ENCODE data around the gene TMEM200A. TPM values are rescaled to one million over a fixed set of nuclear protein-coding genes. Genes with fewer than 3 reads are reported as not detected.

The TMEM200A gene
- total RNA-seq, 1 experiment from 2014 or later: 22.9 TPM

- intact Hi-C loops (cut with micrococcal nuclease): no loop called here
- Histone ChIP-seq H3K9me3 (ENCODE audit: control insufficient read depth in 1 of 2, insufficient read depth in 1 of 2, low read depth in 1 of 2, low read length in 2 of 2) (no peaks in the 10 kb centered on the region), H3K4me3 (replicated peaks in 1 of 2; ENCODE audit: low read depth in 1 of 2, low read length in 2 of 2) (no peak overlapping the region), H2AFZ (ENCODE audit: low read depth, low read length, poor library complexity, severe bottlenecking) (no peak overlapping the region), H3K9ac (ENCODE audit: low read length) (no peak overlapping the region), H4K20me1 (ENCODE audit: insufficient read depth) (no peaks in the 10 kb centered on the region), H3K4me2 (ENCODE audit: low read length) (no peak overlapping the region), H3K27me3 (ENCODE audit: insufficient read depth, low read length) (no peaks in the 10 kb centered on the region), H3K9me2 (ENCODE audit: insufficient read depth) (no peaks in the 10 kb centered on the region), H3K27ac (ENCODE audit: low read depth, low read length) (no peak overlapping the region), H3K4me1 (ENCODE audit: control insufficient read depth in 1 of 2, insufficient read depth in 2 of 2, low read length in 2 of 2) (0 out of 4 replicates have a peak, but pooled peaks cover 0 to 3% of the 10 kb centered on the region in 2 experiments), H3K36me3 (ENCODE audit: control insufficient read depth in 1 of 2, insufficient read depth in 2 of 2, low read length in 2 of 2) (no peaks in the 10 kb centered on the region), H3K79me2 (ENCODE audit: insufficient read depth, low read length) (peaks cover 41% of the 10 kb centered on the region)
- DNase-seq (ENCODE audit: low read depth, low spot score): no peak
- BruUV-seq (replicated peaks): no TSS peak
- ATAC-seq: no peak
- RAD21 ChIA-PET (ENCODE audit: low non-redundant PET in 1 of 2, low total read pairs in 2 of 2, uncharacterized antibody in 2 of 2, unreplicated experiment in 2 of 2): no interaction called here
- POLR2A ChIA-PET: no interaction called here
- CTCF ChIA-PET: no interaction called here
- TF ChIP-seq ATF3 (IDR thresholded peaks at IDR 0.05) (no peak), ZFX (IDR thresholded peaks at IDR 0.05) (no peak), ZBTB33 (IDR thresholded peaks at IDR 0.05; ENCODE audit: extremely low read depth, insufficient replicate concordance, low read length) (no peak), EZH2 (IDR thresholded peaks at IDR 0.05) (no peak), REST (IDR thresholded peaks at IDR 0.05; ENCODE audit: low read depth) (no peak), POLR2AphosphoS5 (IDR thresholded peaks at IDR 0.05; ENCODE audit: low read depth, low read length) (no peak), MAX (IDR thresholded peaks at IDR 0.05) (no peak), SIN3A (IDR thresholded peaks at IDR 0.05; ENCODE audit: low read depth) (no peak), EZH2phosphoT487 (IDR thresholded peaks at IDR 0.05; ENCODE audit: borderline replicate concordance) (no peak), SP1 (IDR thresholded peaks at IDR 0.05; ENCODE audit: low read depth) (no peak), CBX3 (IDR thresholded peaks at IDR 0.05; ENCODE audit: low read depth) (no peak), CEBPB (IDR thresholded peaks at IDR 0.05; ENCODE audit: low read depth) (no peak), CTCF (IDR thresholded peaks at IDR 0.05 in 2 of 3, conservative IDR thresholded peaks at IDR 0.05 in 1 of 3; ENCODE audit: borderline replicate concordance in 1 of 3, insufficient read depth in 1 of 3, low read depth in 2 of 3, low read length in 2 of 3) (no peak), SRF (IDR thresholded peaks at IDR 0.05; ENCODE audit: low read depth) (no peak)
Measured at GRCh38 chr6:130376936-130377335, 11.1 kb downstream of the TMEM200A start.
